ENCODE results near the gene STXBP3.
"Not testable (repeated sequence)": the region's sequence is repeated elsewhere in the genome, so short reads cannot be mapped to it uniquely, and the experiment has no call there.

The STXBP3 gene

GRCh38 chr1:108725906-108726305 is 20.6 kb upstream of the STXBP3 start:
- no peak overlapping the region for H3K4me3 ChIP-seq
- no peak overlapping the region for H3K27ac ChIP-seq

DNA sequence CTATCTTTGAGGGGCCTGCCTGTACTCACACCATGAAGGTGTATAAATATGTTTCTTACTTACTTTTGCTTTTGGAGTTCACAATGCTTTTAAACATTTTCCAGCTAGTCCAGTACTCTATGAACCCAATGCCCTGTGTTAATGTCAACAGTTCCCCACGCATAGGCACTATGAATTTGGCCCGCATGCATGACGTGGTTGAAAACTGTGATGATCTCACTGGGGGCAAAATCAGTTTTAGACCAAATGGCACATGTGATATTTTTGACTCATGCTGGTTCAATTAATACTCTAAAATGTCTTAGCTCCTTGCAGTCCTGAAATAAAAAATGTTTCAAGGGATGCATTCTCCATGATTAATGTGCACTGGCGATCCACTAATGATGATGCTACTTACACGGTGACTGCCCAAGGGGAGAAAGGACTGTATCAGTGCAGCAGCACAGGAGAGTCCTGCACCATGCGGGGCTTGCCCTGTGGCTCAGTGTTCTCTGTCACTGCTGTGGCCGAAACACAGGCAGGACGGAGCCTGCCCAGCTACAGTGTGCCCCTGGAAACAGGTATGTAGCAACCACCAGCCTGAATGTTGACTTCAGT is 18.0 kb upstream of the STXBP3 start:
- no peak overlapping the region for H3K27ac ChIP-seq
- no peak overlapping the region for H3K4me3 ChIP-seq

- Histone ChIP-seq H3K27ac (no peak overlapping the region), H3K4me3 (no peak overlapping the region)
These were observed 17.0 kb upstream of the STXBP3 start for GRCh38 chr1:108729481-108729880.

DNA sequence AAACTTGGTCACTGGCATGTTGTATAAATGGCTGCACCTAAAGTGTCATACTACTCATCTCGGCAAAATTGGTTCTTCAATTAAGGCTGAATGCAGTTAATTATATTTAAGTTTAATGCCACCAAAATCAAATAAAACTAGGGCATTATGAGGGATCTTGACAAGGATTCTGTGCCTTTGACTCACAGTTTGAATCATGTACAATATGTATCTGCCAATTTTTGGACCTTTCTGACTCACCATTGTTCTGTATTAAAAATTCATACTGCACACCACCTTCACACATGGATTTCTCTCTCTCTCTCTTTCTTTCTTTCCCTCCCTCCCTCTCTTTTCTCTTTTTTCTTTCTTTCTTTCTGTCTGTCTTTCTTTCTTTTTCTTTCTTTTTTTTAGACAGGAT is 14.1 kb upstream of the STXBP3 start:
- H3K27ac ChIP-seq: no peak overlapping the region
- no peak overlapping the region for H3K4me3 ChIP-seq

DNA sequence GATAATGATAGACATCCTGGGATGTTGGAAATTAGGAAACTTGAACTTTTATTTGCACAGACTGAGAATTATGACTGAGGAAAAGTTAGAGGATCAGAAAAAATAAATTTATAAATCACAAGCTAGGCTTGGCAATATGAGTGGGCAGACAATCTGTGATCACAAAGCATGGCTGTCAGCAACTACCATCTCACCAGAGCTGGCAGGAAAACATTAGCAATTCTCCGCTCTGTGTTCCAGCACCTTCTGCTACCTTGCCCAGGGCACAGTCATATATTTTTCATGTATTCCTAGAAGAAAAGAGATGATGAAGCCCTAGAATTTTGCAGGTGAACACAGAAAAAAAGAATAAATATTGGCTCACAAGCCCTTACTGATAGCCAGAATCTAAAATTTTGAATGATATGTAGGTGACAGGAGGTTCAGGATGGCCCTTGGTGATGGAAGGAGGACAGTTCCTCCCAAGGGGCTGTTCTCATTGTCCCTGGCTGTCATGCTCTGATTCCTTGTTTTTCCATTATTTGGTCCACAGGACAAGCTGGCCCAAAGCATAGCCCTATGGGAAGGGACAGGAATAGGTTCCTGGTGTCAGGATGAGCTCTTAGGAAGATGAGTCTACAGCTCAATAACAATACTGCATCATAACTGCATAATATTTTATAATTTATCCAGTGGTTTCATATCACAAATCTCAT is 12.2 kb upstream of the STXBP3 start:
- H3K27ac ChIP-seq: no peak overlapping the region
- no peak overlapping the region for H3K4me3 ChIP-seq

- H3K4me3 ChIP-seq: no peak overlapping the region
- H3K27ac ChIP-seq: no peak overlapping the region
These were observed 4.2 kb upstream of the STXBP3 start for GRCh38 chr1:108742253-108742652.

DNA sequence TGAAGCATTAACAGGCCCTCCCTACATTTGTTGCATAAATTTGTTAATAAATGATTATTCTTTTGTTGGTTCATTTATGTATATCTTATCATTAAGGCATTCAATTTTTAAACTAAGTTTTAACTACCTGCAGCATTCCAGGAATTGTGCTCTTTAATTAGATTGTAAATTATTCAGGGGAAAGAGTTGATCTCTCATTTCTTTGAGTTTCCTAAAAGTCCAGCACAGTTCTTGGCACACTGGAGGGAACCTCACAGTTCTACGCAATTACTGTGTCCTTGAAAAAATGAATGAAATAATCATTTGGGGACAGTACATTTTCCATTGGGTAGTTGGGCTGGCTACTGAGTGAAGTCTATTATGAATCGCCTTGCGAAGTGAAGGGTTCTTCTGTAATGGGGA is 493 bp upstream of the STXBP3 start:
- H3K4me3 ChIP-seq: peak overlapping the region in 2 of 7 experiments; percentile 61 to 80
- H3K27ac ChIP-seq: peak overlapping the region in 14 of 21 experiments; percentile 17 to 99 (median 96)

GRCh38 chr1:108747171-108747850 is 837 bp downstream of the STXBP3 start:
- Histone ChIP-seq H3K27ac (peak overlapping the region; percentile 87 to 99 (median 97)), H3K4me3 (peak overlapping the region; percentile 61 to 91 (median 82))

DNA sequence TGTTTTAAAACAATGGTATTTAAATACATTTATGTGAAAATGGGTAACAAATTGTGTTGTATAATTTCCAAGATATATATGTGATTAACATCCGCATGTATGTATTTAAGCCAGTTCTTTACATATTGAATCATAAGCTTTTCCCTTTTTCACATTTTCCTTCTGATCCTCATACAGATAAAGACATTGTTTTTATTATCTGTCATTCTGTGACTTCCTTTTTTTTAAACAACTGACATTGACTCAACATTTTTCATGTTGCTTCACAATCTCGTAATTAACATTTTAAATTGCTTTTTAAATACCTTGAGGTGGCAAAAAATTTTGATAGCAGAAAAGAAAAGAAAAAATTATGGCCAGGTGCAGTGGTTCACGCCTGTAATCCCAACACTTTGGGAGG is 1.4 kb downstream of the STXBP3 start:
- peak overlapping the region in 6 of 21 experiments; percentile 96 to 98 (median 97) for H3K27ac ChIP-seq
- H3K4me3 ChIP-seq: peak overlapping the region in 2 of 7 experiments; percentile 82 to 84

DNA sequence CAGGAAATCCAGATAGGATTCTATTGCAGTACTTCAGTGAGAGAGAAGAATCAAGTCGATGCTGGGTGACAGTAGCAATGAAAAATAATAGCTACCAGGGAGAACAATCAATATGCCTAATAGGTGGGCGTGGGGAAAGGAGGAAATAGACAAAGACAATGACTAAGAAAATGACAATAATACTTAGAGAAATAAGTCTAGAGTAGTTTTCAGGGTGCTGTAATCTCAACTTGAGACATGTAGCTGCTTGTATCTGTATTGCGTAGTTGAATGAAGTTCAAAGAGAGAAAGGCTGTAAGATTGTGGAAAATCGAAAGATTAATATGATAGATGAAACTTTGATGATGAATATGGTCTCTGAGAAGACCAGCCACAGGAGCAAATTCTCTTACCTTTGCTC is 2.6 kb downstream of the STXBP3 start:
- H3K27ac ChIP-seq: no peak overlapping the region
- H3K4me3 ChIP-seq: no peak overlapping the region

DNA sequence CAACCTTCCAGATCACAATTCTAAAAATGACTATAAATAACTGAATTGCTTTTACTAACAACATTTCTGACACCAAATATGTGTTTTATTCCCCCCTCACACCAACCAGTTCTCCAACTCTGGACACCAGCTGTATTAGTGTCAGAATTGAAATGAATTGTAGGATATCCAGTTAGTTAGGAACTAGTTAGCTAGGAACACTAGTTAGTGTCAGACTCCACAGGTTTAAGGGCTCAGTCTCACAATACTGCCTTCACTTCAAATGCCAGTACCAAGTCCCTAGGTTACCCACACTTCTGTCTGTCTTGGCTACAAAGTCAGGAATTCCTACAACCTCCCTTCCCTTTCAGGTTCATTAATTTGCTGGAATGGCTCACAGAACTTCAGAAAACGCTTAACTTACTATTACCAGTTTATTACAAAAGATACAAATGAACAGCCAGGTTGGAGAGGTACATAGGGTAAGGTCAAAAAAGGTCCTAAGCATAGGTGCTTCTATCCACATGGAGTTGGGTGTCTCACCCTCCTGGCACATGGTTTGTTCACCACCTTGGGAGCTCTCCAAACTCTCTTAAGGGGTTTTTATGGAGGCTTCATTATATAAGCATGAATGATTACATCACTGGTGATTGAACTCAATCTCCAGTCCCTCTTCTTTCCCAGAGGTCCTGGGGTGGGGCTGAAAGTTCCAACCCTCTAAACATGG is 4.2 kb downstream of the STXBP3 start:
- H3K27ac ChIP-seq: no peak overlapping the region
- no peak overlapping the region for H3K4me3 ChIP-seq

DNA sequence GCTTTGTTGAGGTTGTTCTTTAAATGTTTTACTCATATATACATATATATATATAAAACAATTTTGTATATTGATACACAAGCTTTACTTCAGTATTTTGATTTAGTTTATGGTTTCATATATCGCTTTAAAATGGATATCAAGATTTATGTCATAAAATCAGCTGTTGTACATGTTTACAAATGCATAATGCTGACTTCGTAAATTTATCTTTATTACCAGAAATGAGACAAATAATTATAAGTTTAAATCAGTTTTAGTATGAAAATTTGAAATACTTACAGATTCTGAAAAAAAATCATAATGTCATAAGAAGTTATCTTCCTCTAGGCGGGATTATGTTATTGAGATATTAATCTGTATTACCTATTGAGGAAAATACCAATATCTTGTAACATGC is 6.9 kb downstream of the STXBP3 start:
- H3K27ac ChIP-seq: no peak overlapping the region
- no peak overlapping the region for H3K4me3 ChIP-seq

GRCh38 chr1:108758796-108759195 is 12.3 kb downstream of the STXBP3 start:
- no peak overlapping the region for H3K27ac ChIP-seq
- no peak overlapping the region for H3K4me3 ChIP-seq

GRCh38 chr1:108767115-108767514 is 20.6 kb downstream of the STXBP3 start:
- no peak overlapping the region for H3K27ac ChIP-seq
- H3K4me3 ChIP-seq: no peak overlapping the region

DNA sequence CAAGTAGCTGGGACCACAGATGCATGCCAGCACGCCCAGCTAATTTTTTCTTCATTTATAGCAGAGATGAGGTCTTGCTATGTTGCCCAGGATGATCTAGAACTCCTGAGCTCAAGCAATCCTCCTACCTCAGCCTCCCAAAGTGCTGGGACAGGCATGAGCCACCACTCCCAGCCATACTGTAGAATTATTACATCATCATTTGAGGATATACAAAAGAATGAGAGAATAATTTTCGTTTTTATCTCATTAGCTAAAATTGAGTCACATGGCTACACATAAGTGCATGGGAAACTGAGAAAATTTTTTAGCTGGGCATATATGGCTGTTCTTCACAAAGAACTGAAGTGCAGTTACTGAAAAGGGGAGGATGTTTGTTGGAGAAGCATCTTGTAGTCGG is 21.2 kb downstream of the STXBP3 start:
- Histone ChIP-seq H3K4me3 (no peak overlapping the region), H3K27ac (no peak overlapping the region)

GRCh38 chr1:108777839-108778238 is 31.4 kb downstream of the STXBP3 start:
- H3K27ac ChIP-seq: no peak overlapping the region

DNA sequence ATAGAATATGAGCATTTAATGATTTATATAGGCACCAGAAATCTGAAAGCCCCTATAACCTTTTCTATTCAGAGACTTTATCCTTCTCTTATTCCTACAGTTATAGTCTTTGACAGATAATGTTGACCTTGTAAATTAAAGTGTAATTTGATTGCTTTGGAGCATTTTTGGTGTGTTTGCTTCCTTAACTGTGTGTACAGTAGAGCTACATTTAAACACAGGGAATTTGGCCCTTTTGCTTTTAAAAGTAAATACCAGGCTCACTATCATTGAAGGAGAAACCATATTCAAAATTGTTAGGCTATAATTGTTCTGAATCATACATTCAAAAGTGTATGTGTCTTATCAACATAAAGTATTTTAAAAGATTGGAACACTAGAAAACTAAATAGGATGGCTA is 33.0 kb downstream of the STXBP3 start:
- H3K27ac ChIP-seq: no peak overlapping the region
- no peak overlapping the region for H3K4me3 ChIP-seq

More at GRCh38 chr1:108777839-108778238, 31.4 kb downstream of the STXBP3 start:
- H3K4me3 ChIP-seq: no peak overlapping the region

DNA sequence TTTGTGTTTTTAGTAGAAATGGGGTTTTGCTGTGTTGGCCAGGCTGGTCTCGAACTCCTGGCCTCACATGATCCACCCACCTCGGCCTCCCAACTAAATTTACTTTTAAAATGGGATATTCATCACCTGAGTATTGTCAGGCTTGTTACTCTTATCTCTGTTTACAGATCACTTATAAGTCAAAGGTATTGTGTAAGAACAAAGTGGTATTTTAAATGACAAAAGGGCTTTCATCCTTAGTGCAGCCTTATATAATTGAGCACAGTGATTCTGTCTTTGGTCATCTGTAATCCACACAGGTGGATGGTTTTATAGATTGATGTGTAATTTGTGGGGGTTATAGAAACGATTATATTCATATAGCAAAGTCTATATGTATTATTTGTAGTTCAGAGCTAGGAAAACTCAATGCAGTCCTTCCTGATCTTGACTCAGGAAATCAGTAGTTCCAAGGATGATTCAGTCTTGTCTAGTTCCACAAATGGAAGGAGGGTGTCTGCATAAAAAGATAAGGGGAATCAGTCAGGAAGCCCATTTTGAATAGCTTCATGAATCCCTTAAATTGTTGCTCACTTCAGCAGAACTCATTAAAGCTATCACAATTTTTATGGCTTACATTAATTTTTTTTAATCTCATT is 34.6 kb downstream of the STXBP3 start:
- Histone ChIP-seq H3K27ac (no peak overlapping the region), H3K4me3 (no peak overlapping the region)

DNA sequence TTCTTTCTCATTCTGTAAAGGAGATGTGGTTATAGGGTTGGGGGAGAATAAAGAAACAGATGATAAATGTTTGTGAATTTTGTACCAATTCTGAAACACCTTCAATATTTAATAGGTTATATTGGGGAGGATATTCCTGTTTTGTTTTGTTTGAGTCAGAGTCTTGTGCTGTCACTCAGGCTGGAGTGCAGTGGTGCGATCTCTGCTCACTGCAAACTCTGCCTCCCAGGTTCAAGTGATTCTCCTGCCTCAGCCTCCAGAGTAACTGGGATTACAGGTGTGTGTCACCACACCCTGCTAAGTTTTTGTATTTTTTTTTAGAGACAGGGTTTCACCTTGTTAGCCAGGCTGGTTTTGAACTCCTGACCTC is 35.1 kb downstream of the STXBP3 start:
- H3K27ac ChIP-seq: not testable (repeated sequence)

DNA sequence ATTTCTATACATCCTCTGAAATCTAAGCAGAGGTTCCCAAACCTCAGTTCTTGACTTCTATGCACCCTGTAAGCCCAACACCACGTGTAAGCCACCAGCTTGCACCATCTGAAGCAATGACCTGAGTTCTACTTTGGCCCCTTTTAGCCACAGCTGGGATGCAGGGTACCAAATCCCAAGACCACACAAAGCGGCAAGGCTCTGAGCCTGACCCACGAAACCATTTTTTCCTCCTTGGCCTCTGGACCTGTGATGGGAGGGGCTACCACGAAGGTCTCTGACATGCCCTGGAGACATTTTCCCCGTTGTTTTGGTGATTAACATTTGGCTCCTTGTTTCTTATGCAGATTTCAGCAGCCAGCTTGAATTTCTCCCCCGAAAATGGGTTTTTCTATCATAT is 38.8 kb downstream of the STXBP3 start:
- Histone ChIP-seq H3K4me3 (no peak overlapping the region), H3K27ac (no peak overlapping the region)

More for the DNA sequence above, 35.1 kb downstream of the STXBP3 start:
- not testable (repeated sequence) for H3K4me3 ChIP-seq

All from skin epidermis (tissue), 12 donors.